ENCODE results near the gene PRSS23.

The PRSS23 gene

DNA sequence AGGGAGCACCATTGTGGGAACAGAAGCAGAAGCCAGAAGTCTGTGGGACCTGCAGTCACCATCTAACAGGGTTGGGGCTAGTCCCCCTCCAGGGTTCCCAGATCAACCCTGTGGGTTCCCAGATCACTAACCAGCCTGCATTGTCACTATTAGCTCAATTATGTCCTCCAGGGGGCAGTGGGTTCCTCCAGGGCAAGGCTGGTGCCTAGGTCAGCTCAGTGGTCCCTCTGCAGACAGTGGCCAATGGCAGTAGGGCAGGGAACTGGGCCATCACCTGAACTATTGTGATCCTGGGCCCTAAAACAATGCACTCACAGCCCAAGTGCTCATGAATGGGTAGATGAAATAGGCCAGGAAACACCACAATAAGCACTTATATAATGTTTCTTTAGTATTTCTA lies 18.8 kb upstream of the PRSS23 start:
- no peak for TF ChIP-seq TEAD4 (IDR thresholded peaks at IDR 0.05)
- TF ChIP-seq, protein P1, sequence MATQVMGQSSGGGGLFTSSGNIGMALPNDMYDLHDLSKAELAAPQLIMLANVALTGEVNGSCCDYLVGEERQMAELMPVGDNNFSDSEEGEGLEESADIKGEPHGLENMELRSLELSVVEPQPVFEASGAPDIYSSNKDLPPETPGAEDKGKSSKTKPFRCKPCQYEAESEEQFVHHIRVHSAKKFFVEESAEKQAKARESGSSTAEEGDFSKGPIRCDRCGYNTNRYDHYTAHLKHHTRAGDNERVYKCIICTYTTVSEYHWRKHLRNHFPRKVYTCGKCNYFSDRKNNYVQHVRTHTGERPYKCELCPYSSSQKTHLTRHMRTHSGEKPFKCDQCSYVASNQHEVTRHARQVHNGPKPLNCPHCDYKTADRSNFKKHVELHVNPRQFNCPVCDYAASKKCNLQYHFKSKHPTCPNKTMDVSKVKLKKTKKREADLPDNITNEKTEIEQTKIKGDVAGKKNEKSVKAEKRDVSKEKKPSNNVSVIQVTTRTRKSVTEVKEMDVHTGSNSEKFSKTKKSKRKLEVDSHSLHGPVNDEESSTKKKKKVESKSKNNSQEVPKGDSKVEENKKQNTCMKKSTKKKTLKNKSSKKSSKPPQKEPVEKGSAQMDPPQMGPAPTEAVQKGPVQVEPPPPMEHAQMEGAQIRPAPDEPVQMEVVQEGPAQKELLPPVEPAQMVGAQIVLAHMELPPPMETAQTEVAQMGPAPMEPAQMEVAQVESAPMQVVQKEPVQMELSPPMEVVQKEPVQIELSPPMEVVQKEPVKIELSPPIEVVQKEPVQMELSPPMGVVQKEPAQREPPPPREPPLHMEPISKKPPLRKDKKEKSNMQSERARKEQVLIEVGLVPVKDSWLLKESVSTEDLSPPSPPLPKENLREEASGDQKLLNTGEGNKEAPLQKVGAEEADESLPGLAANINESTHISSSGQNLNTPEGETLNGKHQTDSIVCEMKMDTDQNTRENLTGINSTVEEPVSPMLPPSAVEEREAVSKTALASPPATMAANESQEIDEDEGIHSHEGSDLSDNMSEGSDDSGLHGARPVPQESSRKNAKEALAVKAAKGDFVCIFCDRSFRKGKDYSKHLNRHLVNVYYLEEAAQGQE (IDR thresholded peaks at IDR 0.05; ENCODE audit: low read depth): no peak
- TF ChIP-seq TCF12 (IDR thresholded peaks at IDR 0.05; ENCODE audit: low read depth): no peak
- no peak for TF ChIP-seq EP300 (IDR thresholded peaks at IDR 0.05; ENCODE audit: borderline replicate concordance)
- TF ChIP-seq EGR1 (IDR thresholded peaks at IDR 0.05): no peak
- TF ChIP-seq, protein P2, sequence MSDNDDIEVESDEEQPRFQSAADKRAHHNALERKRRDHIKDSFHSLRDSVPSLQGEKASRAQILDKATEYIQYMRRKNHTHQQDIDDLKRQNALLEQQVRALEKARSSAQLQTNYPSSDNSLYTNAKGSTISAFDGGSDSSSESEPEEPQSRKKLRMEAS (IDR thresholded peaks at IDR 0.05): no peak
- TF ChIP-seq ZBTB7A (IDR thresholded peaks at IDR 0.05; ENCODE audit: low read depth): no peak
- TF ChIP-seq NFIC (IDR thresholded peaks at IDR 0.05): no peak
- TF ChIP-seq RAD21 (IDR thresholded peaks at IDR 0.05; ENCODE audit: low read depth): no peak
- no peak for TF ChIP-seq TAF1 (IDR thresholded peaks at IDR 0.05; ENCODE audit: low read depth)
- no peak for TF ChIP-seq FOXM1 (IDR thresholded peaks at IDR 0.05; ENCODE audit: borderline replicate concordance, low read depth)
- no peak for TF ChIP-seq CEBPB (IDR thresholded peaks at IDR 0.05)
- TF ChIP-seq, protein P3, sequence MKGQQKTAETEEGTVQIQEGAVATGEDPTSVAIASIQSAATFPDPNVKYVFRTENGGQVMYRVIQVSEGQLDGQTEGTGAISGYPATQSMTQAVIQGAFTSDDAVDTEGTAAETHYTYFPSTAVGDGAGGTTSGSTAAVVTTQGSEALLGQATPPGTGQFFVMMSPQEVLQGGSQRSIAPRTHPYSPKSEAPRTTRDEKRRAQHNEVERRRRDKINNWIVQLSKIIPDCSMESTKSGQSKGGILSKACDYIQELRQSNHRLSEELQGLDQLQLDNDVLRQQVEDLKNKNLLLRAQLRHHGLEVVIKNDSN (IDR thresholded peaks at IDR 0.05): no peak
- no peak for TF ChIP-seq CREB1 (IDR thresholded peaks at IDR 0.05; ENCODE audit: low read depth)
- no peak for TF ChIP-seq YY1 (IDR thresholded peaks at IDR 0.05; ENCODE audit: low read depth)

DNA sequence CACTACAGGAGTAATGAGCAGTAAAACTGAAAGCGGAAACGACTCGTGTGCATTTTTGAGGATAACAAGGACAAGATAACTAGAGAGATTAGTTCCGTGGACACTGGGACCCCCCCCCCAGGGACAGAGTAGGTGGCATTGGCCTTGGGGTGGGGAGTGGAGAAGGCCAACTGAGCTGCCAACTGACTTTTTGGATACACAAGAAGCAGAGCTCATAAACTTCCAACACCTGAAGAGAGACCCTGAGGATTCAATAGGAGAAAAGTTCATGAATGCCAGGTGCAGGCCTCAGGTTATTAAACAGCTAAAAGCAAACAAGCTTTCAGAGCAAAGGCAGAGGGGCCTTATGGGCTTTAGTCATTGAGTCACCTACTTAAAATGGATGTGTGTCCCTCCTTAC lies 17.6 kb upstream of the PRSS23 start:
- TF ChIP-seq, protein P3 (IDR thresholded peaks at IDR 0.05): no peak
- TF ChIP-seq EP300 (IDR thresholded peaks at IDR 0.05; ENCODE audit: borderline replicate concordance): no peak
- TF ChIP-seq, protein P2 (IDR thresholded peaks at IDR 0.05): no peak
- TF ChIP-seq CEBPB (IDR thresholded peaks at IDR 0.05): no peak
- no peak for TF ChIP-seq YY1 (IDR thresholded peaks at IDR 0.05; ENCODE audit: low read depth)
- no peak for TF ChIP-seq EGR1 (IDR thresholded peaks at IDR 0.05)
- TF ChIP-seq NFIC (IDR thresholded peaks at IDR 0.05): no peak
- TF ChIP-seq RAD21 (IDR thresholded peaks at IDR 0.05; ENCODE audit: low read depth): no peak
- TF ChIP-seq CREB1 (IDR thresholded peaks at IDR 0.05; ENCODE audit: low read depth): no peak
- TF ChIP-seq TAF1 (IDR thresholded peaks at IDR 0.05; ENCODE audit: low read depth): no peak
- no peak for TF ChIP-seq ZBTB7A (IDR thresholded peaks at IDR 0.05; ENCODE audit: low read depth)
- TF ChIP-seq FOXM1 (IDR thresholded peaks at IDR 0.05; ENCODE audit: borderline replicate concordance, low read depth): no peak
- TF ChIP-seq TCF12 (IDR thresholded peaks at IDR 0.05; ENCODE audit: low read depth): no peak
- TF ChIP-seq TEAD4 (IDR thresholded peaks at IDR 0.05): no peak
- TF ChIP-seq, protein P1 (IDR thresholded peaks at IDR 0.05; ENCODE audit: low read depth): no peak

DNA sequence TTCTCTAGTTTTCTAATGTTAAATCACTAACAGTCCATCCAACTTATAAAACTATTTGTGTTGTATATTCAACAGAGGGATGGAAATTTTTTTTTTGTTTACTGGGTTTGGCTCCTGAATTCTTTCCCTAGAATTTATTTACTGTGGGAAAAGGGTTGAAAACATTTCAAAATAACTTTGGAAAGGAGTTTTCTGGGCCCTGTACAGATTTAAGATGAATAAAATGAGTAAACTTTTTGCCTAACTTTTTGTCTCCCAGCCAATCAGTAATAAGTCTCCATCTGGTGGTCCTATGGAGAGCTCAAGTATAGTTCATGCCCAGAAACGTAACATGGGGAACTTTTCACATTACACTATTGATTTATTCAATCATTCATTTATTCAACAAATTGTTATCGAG lies 16.7 kb upstream of the PRSS23 start:
- TF ChIP-seq, protein P2 (IDR thresholded peaks at IDR 0.05): no peak
- no peak for TF ChIP-seq TAF1 (IDR thresholded peaks at IDR 0.05; ENCODE audit: low read depth)
- TF ChIP-seq EP300 (IDR thresholded peaks at IDR 0.05; ENCODE audit: borderline replicate concordance): no peak
- no peak for TF ChIP-seq YY1 (IDR thresholded peaks at IDR 0.05; ENCODE audit: low read depth)
- no peak for TF ChIP-seq NFIC (IDR thresholded peaks at IDR 0.05)
- TF ChIP-seq, protein P1 (IDR thresholded peaks at IDR 0.05; ENCODE audit: low read depth): no peak
- no peak for TF ChIP-seq ZBTB7A (IDR thresholded peaks at IDR 0.05; ENCODE audit: low read depth)
- no peak for TF ChIP-seq CREB1 (IDR thresholded peaks at IDR 0.05; ENCODE audit: low read depth)
- no peak for TF ChIP-seq TCF12 (IDR thresholded peaks at IDR 0.05; ENCODE audit: low read depth)
- no peak for TF ChIP-seq CEBPB (IDR thresholded peaks at IDR 0.05)
- TF ChIP-seq EGR1 (IDR thresholded peaks at IDR 0.05): no peak
- TF ChIP-seq FOXM1 (IDR thresholded peaks at IDR 0.05; ENCODE audit: borderline replicate concordance, low read depth): no peak
- TF ChIP-seq, protein P3 (IDR thresholded peaks at IDR 0.05): no peak
- no peak for TF ChIP-seq TEAD4 (IDR thresholded peaks at IDR 0.05)
- no peak for TF ChIP-seq RAD21 (IDR thresholded peaks at IDR 0.05; ENCODE audit: low read depth)

Measured in Ishikawa (cell line).